NCI-H1436 treated with DMSO at 0.1 percent for 48 hours (cell line): ENCODE results near the gene IGFN1.

ENCODE experiments used
- DNase-seq: peaks from one replicate; lab custom pipeline; 2025; lab: John Stamatoyannopoulos, UW

The IGFN1 gene

GRCh38 chr1:201266774-201267173, 76.2 kb downstream of the IGFN1 start:
- no peak for DNase-seq

- DNase-seq: no peak
Measured at GRCh38 chr1:201267481-201268229, 77.0 kb downstream of the IGFN1 start.

- DNase-seq: no peak
Measured at GRCh38 chr1:201268604-201269151, 78.1 kb downstream of the IGFN1 start.

GRCh38 chr1:201269281-201269680, 78.7 kb downstream of the IGFN1 start:
- no peak for DNase-seq

- DNase-seq: no peak
Measured at GRCh38 chr1:201269900-201270410, 79.3 kb downstream of the IGFN1 start.

- DNase-seq: no peak
Measured at GRCh38 chr1:201270616-201271390, 80.2 kb downstream of the IGFN1 start.

- DNase-seq: no peak
Measured at GRCh38 chr1:201272799-201273198, 82.2 kb downstream of the IGFN1 start.

- DNase-seq: no peak
Measured at GRCh38 chr1:201274616-201275252, 84.1 kb downstream of the IGFN1 start.

- DNase-seq: no peak
Measured at GRCh38 chr1:201275253-201275666, 84.6 kb downstream of the IGFN1 start.

GRCh38 chr1:201276891-201277290, 86.3 kb downstream of the IGFN1 start:
- DNase-seq: no peak

GRCh38 chr1:201277441-201277840, 86.8 kb downstream of the IGFN1 start:
- no peak for DNase-seq
